GM21367 (cell line): Measurements from ENCODE around the gene ROBO1.

Experiments used
- ATAC-seq: cut with Tn5 transposase; IDR thresholded peaks from one replicate; pipeline ENCODE4 v1.9.1; 2021; ENCODE audit not compliant: unreplicated experiment

Gene ROBO1

DNA sequence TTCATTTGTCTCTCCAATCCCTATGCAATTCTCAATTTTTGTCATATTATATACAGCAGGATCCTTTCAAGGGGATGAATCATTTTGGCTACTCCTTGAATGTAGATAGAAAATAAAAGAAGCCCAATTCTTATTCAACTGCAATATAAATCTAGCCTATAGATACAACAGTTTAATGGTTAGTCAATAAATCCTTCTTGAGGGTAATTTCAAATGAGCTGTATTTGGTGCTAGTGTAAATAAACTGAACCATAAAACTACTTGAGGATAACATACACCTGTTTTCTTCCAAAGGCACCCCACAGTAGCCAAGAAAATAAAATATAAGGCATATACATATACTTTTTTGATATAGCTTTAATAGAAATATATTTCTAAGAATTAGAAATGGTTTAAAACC is 830.3 kb downstream of the ROBO1 start:
- ATAC-seq, result no peak

DNA sequence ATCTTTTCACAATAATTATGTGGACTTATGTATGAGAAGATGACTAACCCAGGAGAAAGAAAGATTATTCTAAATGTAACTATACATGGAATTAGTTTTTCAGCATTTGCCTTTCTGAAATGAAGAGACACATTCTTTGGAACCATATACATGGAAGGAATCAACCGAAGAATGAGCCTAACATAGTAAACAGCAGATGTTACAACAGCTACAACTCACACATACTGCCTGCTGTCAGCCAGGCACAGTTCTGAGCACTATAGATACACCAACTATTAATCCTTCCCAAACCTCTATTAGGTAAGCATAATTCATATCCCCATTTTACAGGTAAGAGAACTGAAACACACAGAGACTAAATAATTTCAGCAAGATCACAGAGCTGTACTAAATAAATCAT is 840.0 kb downstream of the ROBO1 start:
- ATAC-seq, result no peak

DNA sequence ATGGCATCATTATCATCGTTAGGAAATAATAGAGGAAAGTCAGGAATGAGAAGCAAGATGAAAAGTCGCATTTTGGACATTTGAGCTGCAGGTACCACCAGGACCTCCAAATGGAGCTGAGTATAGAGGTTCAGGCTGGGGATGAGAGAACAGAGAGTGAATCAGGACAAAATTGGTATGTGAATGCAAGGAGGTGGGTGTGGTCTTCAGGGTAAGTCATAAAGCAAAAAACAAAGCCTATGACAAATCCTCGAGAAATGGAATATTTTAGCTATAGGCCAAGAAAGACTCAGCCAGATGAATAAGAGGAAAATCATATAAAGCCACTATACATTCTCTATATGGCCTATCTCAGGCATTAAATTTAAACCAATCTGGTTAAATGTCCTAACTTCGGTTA is 841.3 kb downstream of the ROBO1 start:
- ATAC-seq, result no peak

DNA sequence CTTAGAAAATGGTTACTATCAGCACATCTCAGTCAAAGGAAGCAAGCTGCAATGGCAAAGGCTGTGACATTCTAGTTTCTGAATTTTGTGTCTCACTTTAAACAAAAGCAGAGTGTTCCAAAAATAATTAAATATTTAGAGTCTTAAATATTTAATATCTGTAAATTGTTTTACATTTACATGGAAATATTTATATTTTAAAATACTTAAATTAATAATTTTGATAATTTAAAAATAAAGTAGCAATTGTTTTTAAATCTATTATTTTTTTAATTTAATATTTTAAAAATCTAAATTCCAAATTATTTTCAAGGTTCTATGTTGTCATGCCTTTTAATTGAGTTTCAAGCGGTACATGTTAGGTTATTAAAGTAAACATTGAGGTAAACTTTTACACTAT is 843.1 kb downstream of the ROBO1 start:
- ATAC-seq, result no peak

DNA sequence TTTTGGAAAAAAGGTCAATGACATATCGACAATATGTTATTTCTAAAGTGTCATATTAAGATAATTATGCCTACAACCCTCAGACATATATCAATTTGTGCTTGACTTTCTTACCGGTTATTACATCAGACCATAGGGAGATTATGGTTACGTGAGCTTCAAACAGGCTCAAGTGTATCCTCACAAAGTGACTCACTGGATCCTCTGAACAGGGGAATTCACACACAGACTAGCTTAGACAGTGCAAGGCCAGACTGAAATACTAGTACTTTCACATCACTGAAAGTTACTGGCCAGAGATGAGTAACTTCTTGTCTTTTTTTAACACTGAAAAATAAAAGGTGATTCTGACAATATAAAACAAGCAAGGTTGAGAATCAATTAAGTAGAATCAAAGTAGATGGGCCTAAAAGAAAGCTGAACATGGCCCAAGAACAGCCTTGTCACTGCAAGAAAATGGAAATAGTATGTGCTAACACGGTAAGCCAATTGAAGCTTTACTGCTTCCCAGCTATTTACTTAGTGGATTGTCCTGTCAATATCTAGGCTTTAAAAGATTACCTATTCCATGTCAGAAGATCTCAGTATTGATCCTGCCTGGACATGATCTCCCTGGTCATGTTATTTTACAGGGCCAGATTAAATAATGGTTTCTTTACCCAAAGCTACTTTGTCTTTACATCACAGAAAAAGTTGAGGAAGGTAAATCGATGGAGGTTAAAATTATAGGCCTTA is 848.6 kb downstream of the ROBO1 start:
- no peak for ATAC-seq

DNA sequence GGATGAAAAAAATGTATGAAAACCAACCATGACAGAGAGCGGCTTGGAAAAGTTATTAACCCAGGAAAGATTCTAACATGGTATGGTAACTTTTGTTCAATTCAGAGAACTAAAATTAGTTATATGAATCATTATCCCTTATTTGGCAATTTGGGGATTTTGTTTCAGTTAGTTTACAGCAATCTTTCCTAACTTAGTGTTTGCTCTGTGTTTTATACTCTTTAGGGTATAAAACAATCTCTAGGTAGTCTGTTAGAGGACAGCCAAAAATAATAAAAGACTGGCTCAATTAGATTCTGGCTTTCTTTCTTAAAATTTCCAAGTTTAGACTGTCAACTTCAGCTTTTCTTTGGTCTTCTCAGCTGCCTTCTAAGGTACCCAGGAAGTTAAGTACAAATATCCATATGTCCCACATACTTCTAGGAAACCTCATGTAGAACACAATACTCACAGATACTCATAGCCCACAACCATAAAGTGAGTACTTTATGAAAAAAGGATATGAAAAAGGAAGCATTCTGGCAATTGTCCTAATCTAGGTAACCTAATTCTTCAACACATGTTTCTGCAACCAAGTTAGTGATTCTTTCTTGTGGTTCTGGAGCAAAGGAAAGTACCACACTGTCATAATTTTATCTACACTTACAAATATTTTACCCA is 849.3 kb downstream of the ROBO1 start:
- ATAC-seq, result no peak

DNA sequence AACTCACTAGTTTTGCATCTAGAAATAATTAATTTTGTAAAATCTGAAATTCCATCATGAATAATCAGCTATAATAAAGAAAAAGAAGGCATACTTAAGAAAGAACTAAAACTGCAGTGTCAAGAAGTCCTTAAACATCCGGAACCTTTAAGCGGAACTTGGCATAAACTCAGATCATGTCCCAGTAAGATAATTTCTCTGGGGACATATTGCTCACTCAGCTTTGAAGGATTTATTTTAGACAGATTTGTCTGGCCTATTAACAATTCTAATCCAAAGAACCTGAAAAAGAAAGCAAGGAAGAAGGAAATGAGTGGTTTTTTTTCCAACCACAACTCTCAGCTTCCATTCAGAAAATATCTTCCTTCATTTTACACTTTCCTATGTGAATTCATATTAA is 850.3 kb downstream of the ROBO1 start:
- no peak for ATAC-seq

DNA sequence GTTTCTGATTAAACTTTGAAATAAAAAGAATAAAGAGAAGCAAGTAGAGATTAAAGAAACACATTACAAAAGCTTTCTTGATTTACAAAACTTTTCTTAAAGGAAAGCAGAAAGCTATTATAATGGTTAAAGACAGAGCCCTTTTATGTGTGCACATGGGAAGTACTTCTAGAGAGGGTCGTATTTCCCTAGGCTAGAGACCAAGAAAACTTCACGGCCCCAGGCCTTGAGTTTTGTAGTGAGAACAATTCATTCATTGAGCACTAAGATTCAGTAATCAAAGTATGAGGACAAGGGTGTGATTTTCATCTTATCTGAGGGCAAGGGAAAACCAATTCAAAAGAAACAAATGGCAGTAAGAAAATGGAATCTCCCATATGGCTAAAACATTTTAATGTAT is 854.1 kb downstream of the ROBO1 start:
- ATAC-seq, result no peak

DNA sequence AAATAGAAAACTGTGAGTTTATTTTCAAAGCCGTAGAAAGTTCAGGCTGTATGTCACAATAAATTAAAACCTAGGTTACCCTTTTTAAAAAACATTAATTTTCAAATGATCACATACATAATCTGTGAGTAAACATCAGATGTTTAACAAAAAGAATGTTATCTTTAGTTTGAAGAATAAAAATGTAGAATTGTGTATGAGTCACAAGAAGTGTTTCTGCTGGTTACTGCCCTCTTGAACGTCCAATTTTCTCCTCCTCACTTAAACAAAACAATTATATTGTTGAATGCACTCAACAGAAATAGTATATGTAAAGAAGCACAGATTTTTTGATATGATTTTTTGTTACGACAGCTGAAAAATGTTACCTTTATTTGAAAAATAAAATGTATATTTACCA is 855.1 kb downstream of the ROBO1 start:
- ATAC-seq, result no peak

DNA sequence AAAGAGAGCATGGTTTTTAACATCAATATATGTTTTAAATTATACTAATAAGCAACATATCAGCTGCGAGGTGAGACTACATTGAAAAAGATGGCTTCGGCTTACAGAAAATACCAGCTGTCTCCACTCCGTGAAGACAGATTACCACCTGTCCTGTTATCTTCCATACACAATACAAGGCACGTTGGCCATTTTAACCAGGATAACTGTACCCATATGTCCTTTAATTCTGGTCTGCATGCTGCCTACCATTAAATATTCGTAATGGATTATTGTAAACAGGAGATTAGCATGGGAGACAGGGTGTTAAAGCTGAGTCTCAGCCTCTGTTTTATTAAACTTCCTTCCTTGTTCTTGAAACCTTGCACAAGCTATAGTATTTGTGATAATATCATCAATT is 855.5 kb downstream of the ROBO1 start:
- no peak for ATAC-seq

DNA sequence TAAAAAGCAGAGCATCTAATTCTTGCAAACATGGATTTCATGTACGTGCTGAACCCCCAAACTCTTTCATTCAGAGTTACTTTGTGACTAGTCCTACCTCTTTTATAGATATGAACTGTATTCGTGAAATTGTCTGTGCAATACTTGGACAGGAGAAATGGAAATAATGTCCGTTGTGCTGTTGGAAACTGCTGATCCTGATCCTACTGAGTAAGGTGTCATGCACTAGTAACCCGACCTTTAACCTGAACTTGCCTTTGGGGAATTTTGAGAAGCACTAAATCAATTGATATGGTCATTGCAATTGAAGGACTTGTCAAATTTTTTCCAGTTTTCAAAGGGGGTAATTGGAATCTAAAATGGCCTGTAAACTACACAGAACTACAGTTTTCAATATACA is 856.4 kb downstream of the ROBO1 start:
- ATAC-seq, result no peak

DNA sequence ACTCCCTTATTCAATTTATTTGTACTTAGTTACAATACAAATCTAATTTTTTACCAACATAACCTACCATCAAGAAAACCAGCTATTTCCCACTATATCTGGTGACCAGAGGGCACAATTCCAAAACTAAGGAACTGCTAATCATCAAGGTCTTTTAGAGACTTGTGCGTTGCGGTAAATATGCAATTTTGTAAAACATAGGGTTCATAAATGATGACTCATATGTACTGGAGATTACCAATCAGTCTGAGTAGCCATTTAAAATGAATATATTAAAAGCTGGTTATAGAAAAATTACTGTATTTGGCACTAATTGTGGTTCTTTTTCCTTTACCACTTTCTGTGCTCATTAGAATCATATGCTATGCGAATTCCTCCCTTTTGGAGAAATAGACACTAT is 859.6 kb downstream of the ROBO1 start:
- ATAC-seq, result no peak

DNA sequence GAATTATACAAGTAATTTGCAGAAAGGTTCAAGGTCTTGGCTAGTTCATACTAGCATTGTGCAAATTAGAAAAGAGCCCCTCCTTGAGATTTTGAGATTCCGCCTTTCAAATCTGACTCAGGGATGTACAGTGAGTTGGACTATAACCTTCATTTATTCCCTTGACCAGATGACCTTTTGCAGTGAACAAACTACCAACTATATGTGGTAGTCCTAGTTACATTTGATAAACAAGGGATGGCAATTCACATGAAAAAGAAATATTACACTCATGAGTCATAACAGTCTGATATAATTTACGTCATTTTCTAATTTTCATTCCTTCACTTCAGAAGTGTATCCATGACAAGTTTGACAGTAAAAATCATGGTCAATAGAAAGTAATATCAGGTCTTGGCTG is 860.4 kb downstream of the ROBO1 start:
- ATAC-seq, result no peak

DNA sequence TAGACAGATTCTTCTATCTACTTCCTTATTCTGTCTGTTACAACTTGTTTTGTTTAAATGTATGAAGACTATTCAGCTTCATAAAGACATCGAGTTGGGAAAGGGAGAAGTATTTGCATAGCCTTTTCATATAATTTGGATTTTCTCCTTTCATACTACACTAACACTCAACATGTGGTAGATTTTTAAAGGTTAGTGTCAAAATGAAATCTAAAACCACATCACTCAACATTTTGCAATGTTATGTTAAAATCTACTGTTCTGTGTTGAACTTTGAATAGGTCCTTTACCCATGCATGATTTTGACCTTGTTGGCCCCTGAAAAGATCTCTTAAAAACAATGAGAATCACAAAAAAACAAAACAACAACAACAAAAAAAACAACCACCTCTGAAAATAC is 860.9 kb downstream of the ROBO1 start:
- ATAC-seq, result no peak

DNA sequence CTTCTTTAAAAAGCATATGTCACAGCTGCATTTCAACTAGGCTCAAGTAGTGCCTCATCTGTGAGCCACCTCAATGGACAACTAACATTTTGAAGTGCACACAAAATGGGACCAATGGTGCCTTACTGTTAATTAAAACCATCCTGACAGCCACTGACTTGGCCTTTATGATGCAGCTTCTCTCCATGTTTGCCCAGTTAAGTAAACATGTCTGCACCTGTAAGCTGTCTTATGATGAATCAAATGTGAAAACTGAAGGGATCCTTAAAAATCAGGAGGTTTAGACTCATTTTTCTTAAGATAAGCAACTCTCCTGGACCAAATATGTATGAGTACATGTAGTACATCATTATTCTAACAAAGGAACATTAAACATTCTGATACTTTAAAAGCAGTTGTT is 861.6 kb downstream of the ROBO1 start:
- no peak for ATAC-seq

DNA sequence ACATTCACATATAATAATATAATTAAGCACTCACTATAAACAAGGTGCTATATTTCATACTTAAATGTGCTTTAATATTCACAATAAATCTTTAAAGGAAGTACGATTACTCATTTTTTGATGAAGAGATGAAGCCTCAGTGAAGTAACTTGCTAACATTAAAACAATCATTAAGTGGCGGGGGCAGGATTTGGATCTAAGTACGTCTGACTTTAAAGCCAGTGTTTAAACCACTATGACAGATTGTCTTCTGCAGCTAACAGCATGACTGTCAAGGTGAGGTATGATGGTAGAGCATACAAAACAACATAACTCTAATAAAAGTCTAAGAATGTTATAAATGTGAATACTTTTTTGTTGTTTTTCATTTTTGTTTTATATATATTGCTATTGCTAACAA is 862.1 kb downstream of the ROBO1 start:
- no peak for ATAC-seq

DNA sequence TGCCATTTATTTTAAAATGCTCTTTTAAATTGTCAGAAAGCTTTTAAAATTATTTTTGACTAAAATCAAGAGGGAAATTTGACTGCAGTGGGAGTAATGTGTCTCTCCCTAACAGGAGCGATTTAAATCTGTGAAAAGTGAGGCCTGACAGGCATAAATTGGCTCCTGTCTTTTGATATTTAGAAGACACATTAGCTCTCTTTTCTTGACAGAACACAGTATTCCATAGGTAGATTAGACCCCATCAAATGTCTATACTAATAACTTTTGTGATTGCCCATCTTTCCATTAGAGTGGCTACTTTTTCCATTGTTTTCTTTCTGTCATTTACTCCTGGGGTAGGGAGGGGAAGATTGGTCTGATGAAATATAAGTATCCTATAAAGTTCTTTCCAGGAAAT is 866.3 kb downstream of the ROBO1 start:
- ATAC-seq, result no peak

DNA sequence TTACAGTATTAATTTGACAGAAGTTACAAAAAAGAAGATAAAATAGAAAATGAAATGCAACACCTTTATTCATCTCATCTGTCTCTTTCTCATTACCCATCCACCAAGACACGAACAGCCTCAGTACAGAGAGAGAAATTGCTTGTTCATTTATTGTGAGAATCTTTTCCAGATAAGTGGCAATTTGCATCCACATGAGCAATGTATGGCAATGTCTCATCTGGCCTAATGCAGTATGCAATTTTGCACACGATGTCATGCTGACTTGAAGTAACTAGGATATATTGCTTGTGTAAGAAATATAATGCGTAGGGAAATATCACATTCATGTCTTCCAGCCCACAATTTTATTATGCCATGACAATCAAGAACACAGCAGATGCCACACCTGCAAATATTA is 866.9 kb downstream of the ROBO1 start:
- no peak for ATAC-seq

DNA sequence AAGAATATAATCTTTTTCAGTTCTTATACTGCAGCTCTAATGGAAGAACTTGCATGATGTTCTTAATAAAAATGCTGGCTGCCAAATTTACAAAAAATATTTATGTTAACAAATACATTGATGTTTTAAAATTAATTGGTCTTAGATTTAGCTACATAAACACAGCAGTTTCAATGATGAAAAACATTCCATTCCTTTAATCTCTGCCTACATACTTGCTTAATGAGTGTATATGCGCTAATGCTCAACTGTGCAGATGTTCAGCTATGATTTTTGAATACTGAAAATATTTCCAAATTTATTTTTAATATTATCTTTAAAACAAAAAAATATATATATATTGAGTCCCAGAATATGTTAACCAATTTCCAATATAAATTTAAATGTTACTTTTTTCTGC is 867.4 kb downstream of the ROBO1 start:
- no peak for ATAC-seq

DNA sequence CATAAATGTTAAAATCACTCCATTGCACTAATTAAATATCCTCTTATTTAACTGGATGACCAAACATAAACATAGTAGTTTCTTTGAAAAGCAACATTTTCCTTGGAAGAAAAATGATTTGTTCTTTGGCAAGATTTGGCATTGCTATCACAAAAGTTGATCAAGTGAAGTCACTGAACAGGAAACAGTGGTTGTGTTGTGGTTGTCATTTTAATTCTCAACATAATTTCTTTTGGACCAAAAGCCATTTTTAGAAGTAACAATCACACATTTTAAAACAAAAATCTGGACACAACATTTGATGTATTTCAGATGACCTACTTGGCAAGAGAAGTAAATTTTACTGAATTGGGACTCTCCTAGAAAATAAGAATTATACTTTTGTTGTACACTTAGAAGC is 872.3 kb downstream of the ROBO1 start:
- no peak for ATAC-seq

DNA sequence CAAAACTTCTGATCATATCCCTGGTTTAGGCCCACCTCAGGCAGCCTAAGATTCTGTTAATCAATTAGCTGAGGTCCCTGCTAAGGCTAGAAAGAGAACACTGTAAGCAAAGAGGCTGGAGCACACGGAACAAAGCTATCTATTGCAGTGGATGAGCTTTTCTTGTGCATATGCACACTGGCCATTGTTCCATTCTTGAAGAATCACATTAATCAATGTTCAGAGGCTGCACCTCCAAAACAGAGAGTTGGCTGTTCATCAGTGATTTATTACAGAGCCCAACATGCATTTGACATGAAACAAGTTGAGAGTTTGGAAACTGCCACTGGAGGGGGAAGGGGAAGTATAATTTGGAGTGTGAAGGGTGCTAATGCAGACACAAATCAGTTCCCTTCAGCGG is 873.0 kb downstream of the ROBO1 start:
- no peak for ATAC-seq

DNA sequence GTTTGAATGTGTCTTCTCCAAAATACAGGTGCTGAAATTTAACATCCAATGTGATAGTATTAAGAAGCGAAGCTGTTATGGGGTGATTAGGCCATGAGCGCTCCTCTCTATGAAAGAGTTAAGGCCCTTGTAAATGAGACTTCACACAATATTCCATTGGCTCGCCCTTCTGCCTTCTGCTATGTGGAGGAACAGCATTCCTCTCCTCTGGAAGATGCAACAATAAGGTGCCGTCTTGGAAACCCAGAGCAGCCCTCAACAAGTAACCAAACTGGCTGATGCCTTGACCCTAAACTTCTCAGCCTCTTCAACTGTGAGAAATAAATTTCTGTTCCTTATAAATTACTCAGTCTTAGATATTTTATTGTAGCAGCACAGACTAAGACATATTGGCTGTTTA is 874.6 kb downstream of the ROBO1 start:
- no peak for ATAC-seq

DNA sequence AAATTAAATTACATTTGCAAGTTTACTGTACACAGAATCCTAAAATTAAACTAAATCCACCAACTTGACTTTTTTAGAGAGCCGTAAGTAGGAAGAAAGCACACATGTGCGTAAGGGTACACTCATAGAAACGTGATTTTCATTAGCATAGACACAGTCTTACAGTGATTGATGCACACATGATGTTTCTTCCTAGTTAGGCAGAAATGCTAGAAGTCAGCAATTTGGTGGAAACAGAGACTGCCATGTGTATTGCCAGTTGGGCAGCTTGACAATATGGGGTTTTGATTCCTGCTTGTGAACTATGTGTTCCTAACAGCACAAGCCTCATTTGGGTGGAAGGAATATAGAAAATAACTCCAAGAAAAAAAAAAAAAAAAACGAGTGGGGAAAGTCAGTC is 878.5 kb downstream of the ROBO1 start:
- ATAC-seq, result no peak
